HG03571 (cell line): Measurements from ENCODE around the gene HIF1A.

ENCODE experiments used
- ATAC-seq: cut with Tn5 transposase; IDR thresholded peaks from one replicate; pipeline ENCODE4 v1.9.1; 2021; ENCODE audit not compliant: unreplicated experiment

HIF1A gene

DNA sequence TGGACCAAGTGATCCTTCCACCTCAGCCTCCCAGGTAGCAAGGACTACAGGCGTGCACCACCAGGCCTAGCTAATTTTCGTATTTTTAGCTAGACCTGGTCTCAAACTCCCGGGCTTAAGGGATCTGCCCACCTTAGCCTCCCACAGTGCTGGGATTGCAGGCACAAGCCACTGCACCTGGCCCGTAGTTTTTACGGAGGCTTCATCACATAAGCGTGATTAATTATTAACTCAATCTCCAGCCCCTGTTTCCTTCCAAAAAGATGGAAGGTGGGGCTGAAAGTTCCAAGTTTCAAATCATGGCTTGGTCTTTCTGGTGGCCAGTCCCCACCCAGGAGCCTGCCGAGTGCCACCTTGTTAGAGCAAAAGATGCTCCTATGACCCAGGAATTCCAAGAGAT, 22.5 kb upstream of the HIF1A start:
- ATAC-seq, result no peak

DNA sequence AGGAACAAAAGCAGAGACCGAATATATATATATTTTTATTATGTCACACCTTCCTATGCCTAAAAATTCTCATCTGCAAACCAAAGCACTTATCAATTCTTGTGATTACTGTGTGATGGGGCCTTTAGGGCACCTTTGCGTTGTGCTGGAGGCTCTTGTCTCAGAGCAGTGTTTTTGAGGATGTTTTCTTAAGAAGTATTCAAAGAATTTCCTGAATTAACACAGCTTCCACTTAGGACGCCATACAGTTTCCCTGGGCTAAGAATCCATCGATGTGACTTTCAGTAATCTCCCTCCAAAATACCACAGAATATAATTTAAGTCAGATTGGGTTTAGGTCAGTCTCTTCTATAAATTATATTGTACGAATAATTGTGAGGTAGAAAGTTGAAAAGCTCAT, 22.0 kb upstream of the HIF1A start:
- no peak for ATAC-seq

DNA sequence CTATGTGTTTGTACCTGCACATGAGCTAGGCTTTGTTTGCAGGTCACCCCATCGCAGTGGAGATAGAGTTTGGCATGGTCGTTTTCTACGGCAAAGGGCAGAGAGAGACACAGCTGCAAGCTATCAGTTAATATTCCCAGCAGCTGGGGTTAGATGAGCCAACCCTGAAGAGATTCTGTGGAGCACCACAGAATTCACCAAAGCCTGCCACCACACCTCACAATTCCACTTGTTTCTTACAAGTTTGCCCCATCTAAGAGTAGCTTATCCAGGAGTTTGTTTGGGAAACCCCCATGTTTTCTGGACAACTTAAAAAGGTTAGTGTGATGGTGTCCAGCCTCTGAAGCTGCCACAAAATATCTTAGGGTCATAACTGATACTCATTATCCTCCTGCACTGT, 20.0 kb upstream of the HIF1A start:
- ATAC-seq, result no peak

DNA sequence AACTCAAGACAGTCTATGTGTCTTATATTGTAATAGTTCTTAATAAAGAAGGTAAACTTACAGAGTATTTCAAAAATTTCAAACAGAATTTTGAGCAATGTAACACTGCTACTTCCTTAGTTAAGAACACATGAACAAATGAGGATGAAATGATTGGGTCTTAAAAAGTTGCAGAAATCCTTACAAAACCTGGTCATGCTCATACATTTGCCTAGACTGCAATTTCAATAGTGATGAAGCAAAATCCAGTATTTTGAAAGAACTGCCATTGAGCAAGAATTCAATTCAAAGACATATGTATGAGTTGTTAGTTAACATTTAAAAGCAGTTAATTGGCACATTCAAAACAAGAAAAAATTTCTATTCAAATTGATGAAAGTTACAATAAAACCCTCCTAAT, 17.8 kb upstream of the HIF1A start:
- ATAC-seq, result no peak

DNA sequence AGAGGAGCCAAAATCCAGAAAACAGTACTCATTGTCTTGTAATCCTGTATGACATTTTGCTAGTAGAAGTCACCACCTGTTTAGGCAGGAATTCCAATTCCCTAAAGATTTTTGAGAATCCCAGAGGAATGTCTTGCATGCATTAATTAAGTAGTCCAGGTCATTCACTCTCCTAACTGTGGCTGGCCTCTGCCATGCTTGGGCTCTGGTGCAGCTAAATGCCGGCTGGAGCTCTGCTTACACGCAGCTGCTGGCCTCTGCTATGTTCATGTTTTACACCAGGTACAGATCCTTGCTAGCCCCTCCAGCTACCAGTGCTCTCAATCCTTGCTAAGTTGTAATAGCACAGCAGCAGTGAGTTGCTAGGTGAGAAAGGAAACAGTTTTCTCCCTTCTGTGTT, 16.3 kb upstream of the HIF1A start:
- no peak for ATAC-seq

DNA sequence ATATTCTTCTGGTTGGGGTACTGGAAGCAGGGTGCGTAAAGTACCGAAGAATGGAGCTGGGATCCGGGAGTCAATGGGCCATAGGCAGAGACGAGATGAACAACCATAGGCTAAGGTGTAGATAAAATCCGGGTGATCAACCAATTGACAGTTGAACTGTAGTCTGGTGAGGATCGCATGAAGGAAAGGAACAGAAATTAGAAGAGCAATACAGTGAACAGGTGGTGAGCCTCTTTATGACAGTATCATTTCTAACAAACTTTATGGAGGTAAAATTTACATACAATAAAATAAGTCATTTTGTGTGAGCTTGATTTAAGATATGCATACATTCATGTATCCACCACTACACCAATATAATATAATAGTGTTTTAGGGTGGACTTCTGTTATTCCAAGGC, 13.9 kb upstream of the HIF1A start:
- ATAC-seq, result no peak

DNA sequence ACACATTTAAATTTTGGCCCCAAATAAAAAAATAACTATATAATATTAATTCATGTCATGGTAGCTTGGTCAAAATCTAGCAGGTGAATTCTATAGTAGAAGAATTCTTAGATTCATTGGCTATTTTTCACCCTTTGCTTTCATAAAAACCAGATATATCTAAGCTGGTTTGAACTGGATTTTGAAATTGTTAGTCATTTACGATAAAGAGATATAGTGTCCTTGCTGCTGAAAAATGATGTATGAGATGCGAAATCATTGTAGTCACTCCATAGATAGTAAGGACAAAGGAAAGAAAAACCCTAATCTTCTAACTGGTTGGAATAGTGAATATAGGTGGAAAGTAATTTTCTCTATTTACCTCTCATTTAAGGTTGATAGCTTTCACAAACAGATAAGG, 12.2 kb upstream of the HIF1A start:
- ATAC-seq, result no peak

DNA sequence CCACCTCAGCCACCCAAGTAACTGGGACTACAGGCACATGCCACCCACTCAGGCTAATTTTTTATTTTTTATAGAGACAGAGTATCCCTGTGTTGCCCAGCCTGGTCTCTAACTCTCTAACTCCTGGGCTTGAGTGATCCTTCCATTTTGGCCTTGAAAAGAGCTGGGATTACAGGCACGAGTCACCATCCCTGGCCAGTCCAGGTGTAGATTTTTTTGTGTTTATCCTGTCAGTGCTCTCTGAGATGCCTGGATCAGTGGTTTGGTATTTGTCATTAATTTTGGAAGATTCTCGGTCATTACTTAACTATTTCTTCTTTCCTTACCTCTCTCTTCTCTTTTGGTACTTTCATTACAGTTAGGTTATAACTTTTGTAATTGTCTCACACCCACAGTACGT, 5.3 kb upstream of the HIF1A start:
- ATAC-seq, result no peak

DNA sequence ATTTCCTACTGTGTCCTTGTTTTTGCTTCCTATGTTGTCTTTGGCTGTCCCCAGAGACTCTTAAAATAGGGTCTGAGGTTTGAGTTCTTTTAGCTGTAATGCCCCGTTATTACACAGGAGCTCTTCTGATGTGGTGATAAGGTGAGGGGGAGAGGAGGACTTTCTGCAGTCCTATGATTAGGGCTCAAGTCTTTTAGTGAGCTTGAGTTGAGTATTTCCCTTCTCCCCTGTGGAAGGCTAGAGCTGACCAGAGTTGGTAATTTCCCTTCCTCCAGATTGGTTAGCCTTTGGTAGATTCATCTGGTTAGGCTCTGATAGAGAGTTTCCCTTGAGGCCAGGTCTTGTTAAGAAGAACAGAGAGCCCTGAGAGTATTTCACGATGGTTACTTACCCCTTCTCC, 4.3 kb upstream of the HIF1A start:
- ATAC-seq, result no peak

DNA sequence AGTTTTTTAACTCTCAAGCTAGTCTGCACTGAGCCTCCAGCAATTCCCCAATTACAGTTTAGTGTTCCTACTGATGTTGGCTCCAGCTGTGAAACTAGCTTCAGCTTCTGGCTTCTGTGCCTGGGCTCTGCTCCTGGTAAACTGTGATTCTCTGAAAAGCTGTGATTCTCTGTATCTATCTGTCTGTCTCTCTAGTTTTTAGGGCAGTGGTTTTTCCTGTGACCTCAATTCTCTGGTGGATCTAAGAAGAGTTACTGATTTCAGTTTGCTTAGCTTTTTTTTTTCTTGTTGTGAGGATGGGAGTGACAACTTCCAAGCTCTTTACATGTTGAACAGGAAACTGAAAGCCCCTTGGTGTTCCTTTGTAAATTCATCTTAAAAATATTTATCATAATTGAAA, 3.8 kb upstream of the HIF1A start:
- no peak for ATAC-seq

DNA sequence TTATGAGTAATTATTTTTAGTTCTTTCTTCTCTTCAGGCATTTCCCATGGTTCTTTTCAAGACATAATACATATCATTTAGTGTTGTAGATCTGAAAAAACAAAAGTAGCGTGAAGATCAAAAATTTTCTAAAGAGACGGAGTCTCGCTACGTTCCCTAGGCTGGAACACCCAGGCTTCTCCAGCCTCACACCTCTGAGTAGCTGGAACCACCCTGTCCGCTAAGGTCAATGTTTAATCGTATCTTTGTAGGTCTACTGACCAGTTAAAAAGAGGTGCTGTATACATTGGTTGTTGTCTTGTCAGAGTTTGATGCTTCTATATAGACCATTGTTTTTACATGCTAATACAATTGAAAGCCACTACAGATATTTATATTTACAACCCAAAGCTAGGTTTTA, 1.3 kb upstream of the HIF1A start:
- no peak for ATAC-seq

DNA sequence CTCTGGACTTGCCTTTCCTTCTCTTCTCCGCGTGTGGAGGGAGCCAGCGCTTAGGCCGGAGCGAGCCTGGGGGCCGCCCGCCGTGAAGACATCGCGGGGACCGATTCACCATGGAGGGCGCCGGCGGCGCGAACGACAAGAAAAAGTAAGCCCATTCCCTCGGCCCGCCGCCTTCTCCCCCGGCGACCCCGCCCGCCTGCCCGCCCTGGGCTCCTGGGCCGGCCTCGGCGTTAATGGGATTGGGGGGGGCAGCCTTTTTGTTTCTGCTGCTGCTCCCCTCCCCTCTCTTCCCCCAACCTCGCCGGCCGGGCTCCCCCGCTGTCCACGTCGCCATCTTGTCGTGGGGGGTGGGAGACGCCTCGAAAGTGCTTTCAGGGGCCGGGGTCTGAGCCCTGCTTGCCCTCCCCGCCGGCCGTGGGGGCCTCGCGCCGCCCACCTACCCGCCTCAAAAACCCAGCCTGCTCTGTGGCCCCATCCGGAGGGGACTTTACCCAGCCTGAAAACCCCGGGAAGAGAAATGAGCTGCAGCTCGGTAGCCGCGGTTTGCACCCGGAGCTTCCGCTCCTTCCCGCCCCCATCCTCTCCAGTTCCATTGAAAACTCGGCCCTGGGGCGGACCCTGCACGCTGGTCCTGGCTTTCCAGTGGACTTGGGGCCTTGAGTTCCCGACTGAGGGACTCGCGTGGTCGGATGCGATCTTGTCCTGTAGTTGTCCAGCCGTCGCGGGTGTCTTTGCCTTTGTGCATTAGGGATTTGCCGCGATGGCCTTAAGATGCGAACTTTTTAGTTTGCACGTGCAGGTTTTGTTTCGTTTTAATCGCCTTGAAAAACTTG, 598 bp downstream of the HIF1A start:
- ATAC-seq, result peak; percentile 3

DNA sequence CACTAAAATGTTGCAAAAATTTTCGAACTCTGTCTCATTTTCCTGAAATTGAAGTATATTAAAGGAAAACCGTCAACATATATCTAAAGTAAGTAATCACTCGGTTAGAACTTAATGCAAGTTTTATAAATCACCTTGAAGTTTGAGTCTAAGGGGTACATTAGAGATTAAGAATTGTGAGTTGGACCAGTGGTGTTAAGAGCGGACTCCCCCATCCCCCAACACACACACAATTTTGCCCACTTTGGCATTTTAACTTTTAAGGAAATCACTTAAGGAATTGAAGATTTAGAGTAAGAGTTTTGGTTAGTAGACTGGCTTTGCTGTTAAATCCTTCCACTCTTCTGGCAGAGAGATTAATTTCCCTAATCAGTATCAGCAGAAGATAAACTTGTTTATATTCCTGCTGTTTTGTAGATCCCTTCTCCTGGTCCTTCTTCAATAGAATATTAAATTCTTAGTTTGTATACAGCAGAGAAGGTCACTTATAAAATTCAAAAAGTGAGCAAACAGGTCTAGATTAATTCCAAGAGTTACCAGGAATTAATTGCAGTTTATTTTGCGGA, 1.5 kb downstream of the HIF1A start:
- ATAC-seq, result no peak

DNA sequence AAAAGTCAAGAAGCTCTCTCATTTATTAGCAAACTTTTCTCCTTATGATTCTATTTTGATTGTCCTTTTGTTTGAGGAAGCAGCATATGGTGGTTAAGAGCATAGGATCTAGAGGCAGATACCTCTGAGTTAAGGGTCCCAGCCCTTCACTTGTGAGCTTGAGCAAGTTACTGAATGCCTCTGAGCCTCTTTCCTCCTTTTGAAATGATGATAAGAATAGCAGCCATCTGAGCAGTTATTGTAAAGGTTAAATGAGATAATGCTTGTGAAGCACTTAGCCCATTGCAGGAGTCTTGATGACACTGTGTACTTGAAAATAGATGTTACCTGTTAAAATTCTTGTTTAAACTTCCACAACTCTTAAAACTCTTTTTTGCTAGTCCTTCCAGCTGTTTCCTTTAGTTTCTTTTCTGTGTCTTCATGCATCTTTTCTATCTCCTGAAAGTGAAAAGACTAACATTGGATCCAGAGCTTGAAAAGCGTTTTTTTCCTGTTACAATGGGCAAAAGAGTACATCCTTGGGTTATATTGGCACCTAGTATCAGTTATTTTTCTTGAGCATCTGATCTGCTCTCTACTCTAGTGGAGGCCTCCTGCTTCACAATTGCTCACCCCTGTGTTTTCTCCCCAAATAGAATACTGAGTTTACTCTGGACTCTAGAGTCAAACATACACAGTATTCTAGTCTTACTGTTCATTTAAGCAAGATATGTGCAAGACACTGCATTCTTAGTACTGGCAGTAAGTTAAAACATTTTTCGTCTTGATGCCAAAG, 3.1 kb downstream of the HIF1A start:
- no peak for ATAC-seq

DNA sequence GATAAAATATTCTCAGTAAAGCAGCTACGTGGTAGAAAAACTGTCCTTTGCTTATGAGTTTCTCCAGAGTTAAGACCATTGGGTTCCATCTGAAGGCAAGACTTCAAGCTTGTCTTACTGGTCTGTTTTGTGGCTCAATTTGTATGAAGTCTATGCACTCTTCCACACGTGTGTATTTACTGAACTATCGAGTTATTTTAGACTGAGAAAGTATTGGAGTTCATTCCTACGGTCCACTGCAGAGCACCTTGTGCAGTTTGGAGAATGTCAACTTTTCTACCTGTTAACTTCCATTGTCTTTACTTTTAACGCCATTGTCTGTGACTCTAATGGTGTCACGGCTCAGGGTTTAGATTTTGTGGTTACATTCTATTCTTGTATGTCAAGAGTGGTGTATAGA, 3.7 kb downstream of the HIF1A start:
- no peak for ATAC-seq

DNA sequence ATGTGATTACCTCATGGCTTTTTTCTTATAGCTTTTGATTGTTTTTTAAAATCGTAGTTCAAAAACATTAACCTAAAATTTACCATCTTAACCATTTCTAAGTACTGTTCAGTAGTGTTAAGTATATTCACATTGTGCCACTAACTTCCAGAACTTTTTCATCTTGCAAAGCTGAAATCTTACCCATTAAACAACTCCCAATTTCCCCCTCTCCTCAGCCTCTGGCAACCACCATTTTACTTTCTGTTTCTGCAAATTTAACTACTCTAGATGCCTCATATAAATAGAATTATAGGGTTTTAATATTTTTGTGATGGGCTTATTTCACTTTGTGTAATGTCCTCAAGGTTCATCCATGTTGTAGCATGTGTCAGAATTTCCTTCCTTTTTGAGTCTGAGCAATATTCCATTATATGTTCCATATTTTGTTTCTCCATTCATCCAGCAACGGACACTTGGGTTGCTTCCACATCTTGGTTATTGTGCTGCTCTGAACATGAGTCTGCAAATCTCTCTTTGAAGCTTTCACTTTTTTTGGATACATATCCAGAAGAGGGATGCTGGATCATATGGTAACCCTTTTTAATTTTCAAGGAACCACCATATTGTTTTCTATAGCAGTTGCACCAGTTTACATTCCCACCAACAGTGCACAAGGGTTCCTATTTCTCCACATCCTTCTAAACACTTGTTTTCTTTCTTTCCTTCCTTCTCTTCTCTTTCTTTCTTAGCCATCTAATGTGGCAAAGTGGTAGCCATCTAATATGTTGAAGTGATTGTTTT, 5.0 kb downstream of the HIF1A start:
- ATAC-seq, result no peak

DNA sequence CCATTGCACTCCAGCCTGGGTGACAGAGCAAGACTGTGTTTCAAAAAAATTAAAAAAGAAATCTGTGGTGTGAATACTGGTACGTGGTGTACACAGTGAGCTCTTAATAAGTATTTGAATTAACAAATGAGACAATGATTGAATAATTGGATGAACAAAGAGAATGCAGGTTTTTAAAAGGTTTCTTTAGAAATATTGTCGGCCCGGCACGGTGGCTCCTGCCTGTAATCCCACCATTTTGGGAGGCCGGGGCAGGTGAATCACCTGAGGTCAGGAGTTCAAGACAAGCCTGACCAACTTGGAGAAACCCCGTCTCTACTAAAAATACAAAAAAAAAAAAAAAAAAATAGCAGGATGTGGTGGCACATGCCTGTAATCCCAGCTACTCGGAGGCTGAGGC, 6.6 kb downstream of the HIF1A start:
- no peak for ATAC-seq

DNA sequence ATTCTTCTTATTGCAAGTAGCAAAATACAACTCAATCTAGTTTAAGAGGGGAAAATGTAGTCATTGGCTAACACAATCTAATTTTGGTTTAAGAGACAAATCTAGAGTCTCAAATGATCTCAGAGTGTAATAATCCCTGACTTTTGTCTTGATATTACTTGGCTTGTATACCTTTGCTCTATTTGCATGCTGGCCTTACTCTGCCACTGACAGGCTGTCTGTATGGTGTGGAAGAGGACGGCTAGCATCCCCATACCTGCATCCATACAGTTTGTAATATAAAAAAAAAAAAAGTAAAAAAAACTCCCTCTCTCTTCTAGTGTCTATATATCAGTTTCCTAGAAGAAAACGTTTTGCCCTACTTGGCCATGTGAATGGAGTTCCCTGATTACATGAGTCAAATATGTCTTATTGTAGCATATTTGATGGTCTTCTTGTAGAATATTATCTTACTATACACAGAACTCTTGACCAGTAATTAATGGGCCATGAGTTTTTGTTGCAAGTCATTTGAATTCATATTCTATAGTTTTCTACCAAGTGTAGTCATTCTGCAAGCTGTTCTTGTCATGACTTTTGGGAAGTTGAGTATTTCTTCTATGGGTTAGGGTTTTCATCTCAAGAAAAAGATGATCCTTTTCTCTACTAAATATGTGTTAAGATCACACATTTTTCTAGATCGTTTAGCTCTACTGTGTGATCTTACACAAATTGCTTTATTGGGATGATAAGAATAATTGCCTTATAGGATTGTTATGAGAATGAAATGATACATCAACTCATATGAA, 8.2 kb downstream of the HIF1A start:
- no peak for ATAC-seq

DNA sequence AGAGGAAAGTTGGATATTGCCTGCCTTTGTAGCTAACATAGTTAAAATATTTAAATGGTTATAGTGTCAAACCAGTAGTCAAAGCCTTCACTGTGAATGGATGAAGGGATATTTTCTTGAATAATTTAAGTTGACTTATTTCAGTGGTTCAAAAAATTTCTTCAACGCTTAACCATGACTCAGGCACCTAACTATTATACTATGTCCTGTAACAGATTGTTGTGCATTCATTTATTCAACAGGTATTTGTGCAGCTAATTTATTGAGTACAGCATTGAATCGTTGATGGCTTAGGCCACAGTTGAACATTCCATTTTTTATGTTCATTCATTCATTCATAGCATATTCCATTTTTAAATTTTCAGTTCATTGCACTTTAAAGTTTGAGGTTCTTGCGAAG, 9.2 kb downstream of the HIF1A start:
- no peak for ATAC-seq

DNA sequence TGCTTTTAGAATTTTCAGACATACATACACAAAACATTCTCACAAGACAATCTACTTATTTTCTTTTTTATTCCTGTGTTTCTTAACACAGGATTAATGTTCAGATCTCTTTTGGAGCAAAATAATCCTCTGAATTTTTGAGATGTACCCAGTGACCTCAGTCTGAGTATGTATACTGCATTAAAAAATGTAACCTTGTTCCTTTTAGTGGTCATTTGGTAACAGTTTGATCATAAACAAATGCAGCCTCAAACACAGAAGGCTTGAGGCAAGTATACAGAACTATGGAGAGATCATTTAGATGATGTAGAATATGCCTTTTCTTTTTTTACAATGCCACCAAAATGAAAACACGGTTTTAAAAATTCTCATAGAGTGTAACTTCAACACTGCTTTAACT, 9.7 kb downstream of the HIF1A start:
- no peak for ATAC-seq
